Measurements from ENCODE around the gene EPB41L4B.

Gene EPB41L4B

DNA sequence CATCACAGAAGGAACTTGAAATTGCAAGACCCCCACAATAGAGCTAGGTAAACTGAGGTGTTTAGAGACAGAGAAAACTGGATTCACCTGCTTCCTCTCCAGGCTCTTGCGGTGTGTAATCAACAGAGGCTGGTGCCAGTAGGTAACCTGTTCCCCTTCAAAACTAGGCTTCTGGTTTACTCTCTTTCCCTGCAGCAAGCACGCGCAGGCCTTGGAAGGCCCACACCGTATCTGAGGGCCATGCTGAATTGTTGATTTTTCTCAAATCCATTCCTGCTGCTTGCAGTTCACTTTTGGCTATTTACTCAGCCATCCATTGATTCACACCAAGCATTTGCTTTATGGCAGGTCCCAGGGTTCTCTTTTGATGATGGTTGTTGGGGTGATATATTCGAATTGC is 153.1 kb downstream of the EPB41L4B start:
- TF ChIP-seq CTCF (IDR thresholded peaks at IDR 0.05; ENCODE audit: borderline replicate concordance, insufficient read depth, low read depth, low read length) = no peak
- no peak overlapping the region for H3K4me3 ChIP-seq (ENCODE audit: low read depth, low read length)

- no peak for TF ChIP-seq CTCF (IDR thresholded peaks at IDR 0.05; ENCODE audit: borderline replicate concordance, insufficient read depth, low read depth, low read length)
- H3K4me3 ChIP-seq (ENCODE audit: low read depth, low read length) = no peak within 1 kb of the TSS
Observed at GRCh38 chr9:109166771-109167601, 153.9 kb downstream of the EPB41L4B start, which contains the start of gene FRRS1L. Gene FRRS1L, minus strand, starts transcription at chr9:109167249. Its CDS starts 111 bp downstream, at chr9:109167138.

DNA sequence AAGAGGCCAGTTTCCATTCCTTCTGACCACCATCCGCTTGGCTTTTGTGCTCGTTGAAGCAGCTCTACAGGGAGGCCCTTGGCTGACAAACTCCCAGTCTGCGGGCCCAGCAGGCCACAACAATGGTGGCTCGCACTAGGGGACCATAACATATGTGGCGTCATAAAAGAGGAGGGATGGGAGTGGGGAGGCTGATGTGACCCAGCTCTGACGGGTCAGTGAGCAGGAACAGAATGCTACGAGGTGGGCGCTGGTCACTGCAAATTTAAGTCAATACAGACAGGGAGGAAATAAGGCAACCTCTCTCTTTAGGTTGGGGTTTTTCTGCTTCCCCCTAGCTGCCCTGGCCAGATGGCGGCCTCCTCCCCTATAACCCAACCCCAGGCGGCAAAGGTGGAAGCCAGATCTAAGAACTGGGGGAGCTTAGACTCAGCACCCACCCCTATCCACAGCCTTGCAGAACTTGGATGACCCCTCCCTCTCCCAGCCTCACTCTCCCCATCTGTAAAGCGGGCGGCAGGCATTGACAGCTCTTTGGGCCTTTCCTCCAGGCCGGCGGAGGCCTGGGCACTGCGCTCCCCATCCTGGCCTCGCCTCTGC is 154.6 kb downstream of the EPB41L4B start:
- no peak for TF ChIP-seq CTCF (IDR thresholded peaks at IDR 0.05; ENCODE audit: borderline replicate concordance, insufficient read depth, low read depth, low read length)
- H3K4me3 ChIP-seq (ENCODE audit: low read depth, low read length) = no peak overlapping the region

- TF ChIP-seq CTCF (IDR thresholded peaks at IDR 0.05; ENCODE audit: borderline replicate concordance, insufficient read depth, low read depth, low read length) = no peak
- no peak overlapping the region for H3K4me3 ChIP-seq (ENCODE audit: low read depth, low read length)
Observed at GRCh38 chr9:109164042-109164441, 156.8 kb downstream of the EPB41L4B start.

DNA sequence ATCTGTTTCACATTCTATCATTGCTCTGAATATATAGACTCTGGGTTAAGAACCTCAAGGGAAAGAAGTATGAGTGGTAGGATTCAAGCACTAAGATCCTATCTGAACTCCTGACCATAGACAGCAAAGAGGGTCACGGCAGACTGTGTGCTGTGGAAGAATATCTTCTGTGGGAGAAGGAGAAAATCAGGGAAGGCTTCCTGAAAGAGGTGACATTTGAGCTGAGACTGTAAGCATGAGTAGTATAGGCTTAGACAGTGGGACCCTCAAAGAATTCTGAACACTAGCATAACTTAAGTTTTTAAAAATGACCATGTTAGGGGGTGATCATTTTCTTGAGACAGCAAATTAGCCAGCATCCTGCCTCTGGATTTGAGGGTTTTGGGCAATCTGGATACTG is 157.7 kb downstream of the EPB41L4B start:
- no peak for TF ChIP-seq CTCF (IDR thresholded peaks at IDR 0.05; ENCODE audit: borderline replicate concordance, insufficient read depth, low read depth, low read length)
- H3K4me3 ChIP-seq (ENCODE audit: low read depth, low read length) = no peak overlapping the region

DNA sequence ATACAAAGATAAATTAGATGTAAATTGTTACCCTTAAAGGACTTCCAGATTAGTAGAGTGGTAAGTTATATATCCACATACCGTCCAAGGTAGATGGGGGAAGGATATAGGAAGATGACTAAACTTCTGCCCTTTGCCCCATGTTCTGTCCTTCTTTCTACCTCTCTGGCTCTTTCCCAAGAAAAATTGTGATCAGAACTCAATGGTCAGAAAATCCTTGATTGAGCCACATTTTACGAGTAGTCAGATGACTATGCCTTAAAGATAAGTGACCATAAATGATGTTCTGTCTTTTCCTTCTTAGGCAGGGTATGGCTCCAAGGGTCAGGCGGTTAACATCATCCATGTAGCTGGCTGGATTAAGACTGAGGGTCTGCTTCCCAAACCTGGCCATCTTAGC is 158.2 kb downstream of the EPB41L4B start:
- H3K4me3 ChIP-seq (ENCODE audit: low read depth, low read length) = no peak overlapping the region
- TF ChIP-seq CTCF (IDR thresholded peaks at IDR 0.05; ENCODE audit: borderline replicate concordance, insufficient read depth, low read depth, low read length) = no peak

DNA sequence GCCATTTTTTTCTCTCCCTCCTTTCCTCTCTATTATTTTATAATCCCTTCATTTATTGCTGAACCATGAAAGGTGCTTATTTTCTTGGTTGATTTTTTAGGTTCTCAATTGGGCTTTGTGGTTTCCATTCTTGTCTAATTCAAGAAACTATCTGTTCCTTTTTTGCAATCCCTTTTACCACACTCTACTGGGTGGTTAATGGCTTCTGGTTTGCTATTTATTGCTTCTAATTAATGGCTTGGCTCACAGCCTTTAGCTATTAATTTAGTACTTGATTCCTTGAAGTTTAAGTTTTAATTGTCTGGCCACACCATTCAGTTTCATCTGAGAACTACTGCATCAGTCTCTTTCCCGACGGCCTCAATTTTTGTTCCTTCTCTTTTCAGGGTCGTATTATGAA is 159.4 kb downstream of the EPB41L4B start:
- no peak overlapping the region for H3K4me3 ChIP-seq (ENCODE audit: low read depth, low read length)
- no peak for TF ChIP-seq CTCF (IDR thresholded peaks at IDR 0.05; ENCODE audit: borderline replicate concordance, insufficient read depth, low read depth, low read length)

Data from GM12875 (cell line).